ENCODE data around the gene IFI16.
A peak's percentile ranks its signal among the peaks of the same experiment; 100 is the strongest.

GRCh38 chr1:159009704-159010361 lies at the start of gene IFI16:
- TF ChIP-seq, protein P1, sequence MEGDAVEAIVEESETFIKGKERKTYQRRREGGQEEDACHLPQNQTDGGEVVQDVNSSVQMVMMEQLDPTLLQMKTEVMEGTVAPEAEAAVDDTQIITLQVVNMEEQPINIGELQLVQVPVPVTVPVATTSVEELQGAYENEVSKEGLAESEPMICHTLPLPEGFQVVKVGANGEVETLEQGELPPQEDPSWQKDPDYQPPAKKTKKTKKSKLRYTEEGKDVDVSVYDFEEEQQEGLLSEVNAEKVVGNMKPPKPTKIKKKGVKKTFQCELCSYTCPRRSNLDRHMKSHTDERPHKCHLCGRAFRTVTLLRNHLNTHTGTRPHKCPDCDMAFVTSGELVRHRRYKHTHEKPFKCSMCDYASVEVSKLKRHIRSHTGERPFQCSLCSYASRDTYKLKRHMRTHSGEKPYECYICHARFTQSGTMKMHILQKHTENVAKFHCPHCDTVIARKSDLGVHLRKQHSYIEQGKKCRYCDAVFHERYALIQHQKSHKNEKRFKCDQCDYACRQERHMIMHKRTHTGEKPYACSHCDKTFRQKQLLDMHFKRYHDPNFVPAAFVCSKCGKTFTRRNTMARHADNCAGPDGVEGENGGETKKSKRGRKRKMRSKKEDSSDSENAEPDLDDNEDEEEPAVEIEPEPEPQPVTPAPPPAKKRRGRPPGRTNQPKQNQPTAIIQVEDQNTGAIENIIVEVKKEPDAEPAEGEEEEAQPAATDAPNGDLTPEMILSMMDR (IDR thresholded peaks at IDR 0.05): no peak
- TF ChIP-seq POLR2AphosphoS5 (IDR thresholded peaks at IDR 0.05) (peak; percentile 85 to 90 (median 88)), EP300 (IDR thresholded peaks at IDR 0.05; ENCODE audit: low read depth) (no peak)
